HFFc6 (cell line): ENCODE results near the gene GLIS1. TPM values are rescaled to one million over a fixed set of nuclear protein-coding genes. Genes with fewer than 3 reads are reported as not detected.

Experiments
- DNase-seq: peaks from one replicate; pipeline ENCODE4 v3.0.0-alpha.2; 2018
- H3K27ac Mint-ChIP-seq: 2 replicates; pipeline ENCODE4 v1.8.0; 2020; ENCODE audit warnings: mild to moderate bottlenecking, mixed read lengths
- H3K27me3 Mint-ChIP-seq: 2 replicates; pipeline ENCODE4 v1.8.0; 2021; ENCODE audit warnings: mild to moderate bottlenecking, moderate library complexity, mixed read lengths; ENCODE audit not compliant: insufficient read depth
- H3K36me3 Mint-ChIP-seq: 2 replicates; pipeline ENCODE4 v1.8.0; 2021; ENCODE audit warnings: low read depth, mixed read lengths
- H3K4me1 Mint-ChIP-seq: 2 replicates; pipeline ENCODE4 v1.8.0; 2020; ENCODE audit warnings: low read depth, mixed read lengths
- H3K4me3 Mint-ChIP-seq: 2 replicates; pipeline ENCODE4 v1.8.0; 2020; ENCODE audit warnings: mild to moderate bottlenecking, moderate library complexity, mixed read lengths
- H3K9me3 Mint-ChIP-seq: 2 replicates; pipeline ENCODE4 v1.8.0; 2020; ENCODE audit warnings: mild to moderate bottlenecking, mixed read lengths
- CTCF ChIP-seq: fragments of 200-600 bp; sonication (generic); IDR thresholded peaks from 2 replicates; pipeline ENCODE4 v1.5.0; 2021; ENCODE audit warnings: antibody characterized with exemption, mild to moderate bottlenecking
- total RNA-seq, 6 experiments: library from RNA; stranded (reverse); fragmentation: NEBNext Ultra II Directional; extraction: Animal tissue kit (Norgen Biotek cat#: 25700); gene quantifications; 2 replicates in 1 of 6; 3 replicates in 5 of 6; pipeline ENCODE4 v1.2.3, GENCODE V29; 2021

The GLIS1 gene
- total RNA-seq, 6 experiments from 2014 or later: 1.1 to 1.9 (median 1.2) TPM

- Mint-ChIP-seq H3K27me3 (peaks cover 26% of the 10 kb centered on the region), H3K27ac (no peak overlapping the region), H3K36me3 (no peaks in the 10 kb centered on the region), H3K9me3 (no peaks in the 10 kb centered on the region), H3K4me1 (no peaks in the 10 kb centered on the region), H3K4me3 (no peak overlapping the region)
- DNase-seq: no peak
- TF ChIP-seq CTCF: no peak
These were observed 269.6 kb downstream of the GLIS1 start for GRCh38 chr1:53469373-53469772.

DNA sequence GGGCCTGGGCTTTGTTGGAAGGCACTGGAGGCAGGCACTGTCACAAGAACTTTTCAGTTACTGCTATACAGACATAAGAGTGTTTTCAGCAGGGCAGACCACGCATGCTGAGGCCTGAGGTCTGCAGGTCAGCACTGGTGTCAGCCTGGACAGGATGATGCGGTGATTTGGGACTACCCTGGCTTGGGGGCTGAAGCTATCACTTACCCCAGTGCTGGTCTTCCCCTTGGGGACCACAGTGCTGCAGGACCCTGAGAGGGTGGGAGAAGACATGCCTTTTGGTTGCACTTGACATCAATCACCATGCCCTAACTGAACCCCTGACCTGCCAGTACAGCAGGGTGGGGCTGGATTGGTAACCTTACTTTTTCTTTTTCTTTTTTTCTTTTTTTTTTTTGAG is 270.6 kb downstream of the GLIS1 start:
- Mint-ChIP-seq H3K4me3 (no peak overlapping the region), H3K27me3 (peaks cover 22% of the 10 kb centered on the region), H3K36me3 (no peaks in the 10 kb centered on the region), H3K27ac (no peak overlapping the region), H3K4me1 (no peaks in the 10 kb centered on the region), H3K9me3 (no peaks in the 10 kb centered on the region)
- no peak for DNase-seq
- TF ChIP-seq CTCF: no peak

DNA sequence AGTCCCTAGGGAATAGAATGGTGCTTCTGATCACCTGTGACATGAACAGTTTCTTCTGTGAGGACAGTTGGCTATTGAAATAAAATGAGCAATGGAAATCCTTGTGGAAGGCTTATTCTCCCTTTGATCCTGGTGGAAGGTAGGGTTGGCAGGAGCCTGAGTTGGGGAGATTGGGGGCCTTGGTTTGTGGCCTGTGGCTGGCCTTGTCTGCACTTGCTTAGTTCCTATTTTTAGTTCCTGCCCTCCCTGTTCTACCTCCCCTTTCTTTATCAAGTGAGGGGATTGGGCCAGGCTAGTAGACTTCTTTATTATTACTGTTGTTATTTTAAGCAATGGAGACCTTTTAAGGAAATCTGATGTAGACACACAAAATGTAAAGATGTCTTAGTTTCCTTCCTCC is 271.6 kb downstream of the GLIS1 start:
- DNase-seq: no peak
- no peak for TF ChIP-seq CTCF
- H3K27me3 Mint-ChIP-seq: peaks cover 24% of the 10 kb centered on the region
- no peaks in the 10 kb centered on the region for H3K9me3 Mint-ChIP-seq
- no peaks in the 10 kb centered on the region for H3K36me3 Mint-ChIP-seq
- H3K27ac Mint-ChIP-seq: no peak overlapping the region
- no peaks in the 10 kb centered on the region for H3K4me1 Mint-ChIP-seq
- no peak overlapping the region for H3K4me3 Mint-ChIP-seq

DNA sequence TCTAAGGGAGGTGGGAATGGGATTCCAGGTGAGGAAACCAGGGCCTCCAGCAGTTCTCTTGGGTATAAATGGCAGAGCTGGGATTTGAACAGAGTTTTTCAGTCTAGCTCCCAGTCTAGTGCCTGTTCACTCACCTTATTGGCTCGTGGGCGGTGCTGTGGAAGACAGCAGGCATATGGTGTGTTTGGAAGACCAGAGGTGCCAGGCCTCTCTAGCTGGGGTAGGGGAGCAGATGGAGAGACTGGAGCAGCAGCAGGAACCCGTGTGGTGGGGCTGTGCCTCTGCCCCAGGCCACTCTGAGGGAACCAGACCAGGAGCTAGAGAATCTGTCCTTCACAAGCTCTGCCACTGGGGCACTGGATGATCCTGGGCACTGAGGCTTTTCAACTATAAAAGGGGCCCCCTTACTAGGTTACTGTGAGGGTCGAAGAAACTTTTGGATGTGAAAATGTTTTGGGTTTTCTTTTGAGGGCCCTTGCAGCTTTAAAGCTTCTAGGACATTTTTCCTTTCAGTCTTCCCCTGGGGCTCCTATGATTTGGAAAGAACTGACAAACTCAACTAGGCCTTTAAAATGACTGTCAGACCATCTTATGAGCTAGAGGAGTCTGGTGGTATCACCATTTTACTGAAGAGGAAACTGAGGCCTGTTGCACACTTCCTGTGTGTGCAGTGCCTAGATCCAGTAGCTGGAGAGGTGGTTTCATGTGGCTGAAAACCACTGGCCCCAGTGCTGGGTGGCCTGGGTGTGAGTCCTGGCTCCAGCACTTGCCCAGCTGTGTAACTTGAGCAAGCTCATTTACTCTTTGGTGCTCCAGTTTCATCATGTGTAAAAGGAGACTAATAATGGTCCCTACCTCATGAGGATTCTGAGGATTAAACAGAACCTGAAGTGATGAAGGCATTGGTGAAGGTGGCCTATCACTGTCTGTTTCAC is 273.7 kb downstream of the GLIS1 start:
- Mint-ChIP-seq H3K4me3 (no peak overlapping the region), H3K4me1 (no peaks in the 10 kb centered on the region), H3K9me3 (no peaks in the 10 kb centered on the region), H3K27me3 (peaks cover 24% of the 10 kb centered on the region), H3K36me3 (no peaks in the 10 kb centered on the region), H3K27ac (no peak overlapping the region)
- DNase-seq: no peak
- TF ChIP-seq CTCF: no peak

DNA sequence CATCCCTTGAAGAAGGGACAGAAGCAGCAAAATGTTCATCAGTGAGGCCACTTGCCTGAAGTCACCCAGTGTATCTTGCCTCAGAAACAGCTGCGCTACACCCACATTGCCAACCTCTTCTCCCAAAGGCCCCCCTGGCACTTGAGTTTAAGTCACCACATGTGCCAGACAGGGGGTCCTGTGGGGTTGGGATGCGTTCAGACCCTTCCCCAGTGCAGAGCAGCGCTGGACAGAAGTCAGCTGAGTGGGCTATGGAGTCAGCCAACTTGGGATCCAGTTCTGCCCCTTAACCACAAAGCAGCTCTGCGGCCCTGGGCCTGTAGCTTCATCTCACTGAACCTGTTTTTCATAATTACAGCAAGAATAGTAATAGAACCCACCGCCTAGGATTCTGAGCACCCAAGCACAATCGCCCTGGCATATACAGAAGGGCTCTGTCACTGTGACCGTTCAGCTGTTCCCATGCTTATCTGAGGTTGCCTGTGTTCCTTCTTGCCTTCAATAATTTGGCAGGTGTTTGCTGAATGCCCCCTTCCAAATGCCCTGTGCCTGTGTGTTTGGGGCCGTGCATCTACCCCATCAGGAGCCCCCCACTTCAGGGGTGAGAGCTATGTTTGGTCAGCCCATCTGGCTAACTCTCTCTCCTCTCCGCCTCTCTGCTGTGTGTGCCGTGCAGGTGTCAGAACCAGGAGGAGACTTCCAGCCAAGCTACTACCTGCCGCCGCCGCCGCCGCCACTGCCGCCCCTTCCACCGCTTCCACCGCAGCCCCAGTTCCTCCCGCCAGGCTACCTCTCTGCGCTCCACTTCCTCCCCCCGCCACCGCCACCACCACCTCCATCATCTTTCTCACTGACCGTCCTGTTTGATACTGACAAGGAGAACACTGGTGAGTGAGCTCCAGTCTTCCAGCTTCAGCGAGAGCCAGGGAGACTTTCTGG is 274.7 kb downstream of the GLIS1 start:
- Mint-ChIP-seq H3K27ac (no peak overlapping the region), H3K27me3 (peaks cover 24% of the 10 kb centered on the region), H3K36me3 (no peaks in the 10 kb centered on the region), H3K4me1 (no peaks in the 10 kb centered on the region), H3K9me3 (no peaks in the 10 kb centered on the region), H3K4me3 (no peak overlapping the region)
- DNase-seq: no peak
- no peak for TF ChIP-seq CTCF
